Type B pancreatic cell (in vitro differentiated cells): ENCODE data around the gene COQ8B. TPM values are rescaled to one million over a fixed set of nuclear protein-coding genes. Genes with fewer than 3 reads are reported as not detected.

Experiments used
- DNase-seq: peaks from one replicate; pipeline ENCODE4 v3.0.0; 2021; ENCODE audit warnings: mixed read lengths; ENCODE audit not compliant: unreplicated experiment; ENCODE audit errors: extremely low spot score
- H3K27ac Mint-ChIP-seq: 2 replicates; pipeline ENCODE4 v1.8.0; 2021; ENCODE audit warnings: mild to moderate bottlenecking, mixed read lengths
- H3K27me3 Mint-ChIP-seq: 2 replicates; pipeline ENCODE4 v1.8.0; 2021; ENCODE audit warnings: mixed read lengths
- H3K36me3 Mint-ChIP-seq: 2 replicates; pipeline ENCODE4 v1.8.0; 2021; ENCODE audit warnings: mixed read lengths
- H3K4me1 Mint-ChIP-seq: one replicate; pipeline ENCODE4 v1.8.0; 2021; ENCODE audit warnings: mixed read lengths; ENCODE audit not compliant: unreplicated experiment
- H3K4me3 Mint-ChIP-seq: 2 replicates; pipeline ENCODE4 v1.8.0; 2021; ENCODE audit warnings: mild to moderate bottlenecking, mixed read lengths
- H3K9me3 Mint-ChIP-seq: 2 replicates; pipeline ENCODE4 v1.8.0; 2021; ENCODE audit warnings: mixed read lengths
- CTCF ChIP-seq: fragments of 200-600 bp; sonication (generic); conservative IDR thresholded peaks from 2 replicates; pipeline ENCODE4 v1.5.0; 2021; ENCODE audit warnings: antibody characterized with exemption, mild to moderate bottlenecking
- total RNA-seq: library from RNA; stranded (reverse); gene quantifications from 2 replicates; pipeline ENCODE4 v1.2.1, GENCODE V29; 2021; ENCODE audit warnings: low replicate concordance

The COQ8B gene
- total RNA-seq, 1 donor from 2014 or later, result 48.4 TPM

GRCh38 chr19:40703029-40703755 lies 13.5 kb downstream of the COQ8B start:
- Mint-ChIP-seq H3K36me3 (peaks cover 21% of the 10 kb centered on the region), H3K27ac (peak overlapping the region; percentile 69), H3K4me3 (no peak overlapping the region), H3K4me1 (peaks cover 7% of the 10 kb centered on the region), H3K9me3 (no peaks in the 10 kb centered on the region), H3K27me3 (no peaks in the 10 kb centered on the region)
- no peak for TF ChIP-seq CTCF
- no peak for DNase-seq

- DNase-seq, result no peak
- Mint-ChIP-seq H3K9me3 (no peaks in the 10 kb centered on the region), H3K27ac (peak overlapping the region; percentile 69), H3K4me3 (no peak overlapping the region), H3K4me1 (peaks cover 7% of the 10 kb centered on the region), H3K27me3 (no peaks in the 10 kb centered on the region), H3K36me3 (peaks cover 21% of the 10 kb centered on the region)
- TF ChIP-seq CTCF, result peak; percentile 51
Observed at GRCh38 chr19:40702337-40703012, 14.2 kb downstream of the COQ8B start.

GRCh38 chr19:40701758-40702157 lies 14.9 kb downstream of the COQ8B start:
- Mint-ChIP-seq H3K27me3 (no peaks in the 10 kb centered on the region), H3K9me3 (no peaks in the 10 kb centered on the region), H3K4me3 (no peak overlapping the region), H3K36me3 (peaks cover 17% of the 10 kb centered on the region), H3K4me1 (peaks cover 7% of the 10 kb centered on the region), H3K27ac (no peak overlapping the region)
- DNase-seq, result no peak
- no peak for TF ChIP-seq CTCF

- H3K4me3 Mint-ChIP-seq, result no peak overlapping the region
- no peak overlapping the region for H3K27ac Mint-ChIP-seq
- no peak for DNase-seq
- peaks cover 17% of the 10 kb centered on the region for H3K36me3 Mint-ChIP-seq
- H3K9me3 Mint-ChIP-seq, result no peaks in the 10 kb centered on the region
- H3K4me1 Mint-ChIP-seq, result peaks cover 7% of the 10 kb centered on the region
- TF ChIP-seq CTCF, result no peak
- no peaks in the 10 kb centered on the region for H3K27me3 Mint-ChIP-seq
Observed at GRCh38 chr19:40700083-40700482, 16.6 kb downstream of the COQ8B start.

- no peak overlapping the region for H3K4me3 Mint-ChIP-seq
- no peak for DNase-seq
- H3K27ac Mint-ChIP-seq, result no peak overlapping the region
- H3K27me3 Mint-ChIP-seq, result no peaks in the 10 kb centered on the region
- no peaks in the 10 kb centered on the region for H3K4me1 Mint-ChIP-seq
- H3K9me3 Mint-ChIP-seq, result no peaks in the 10 kb centered on the region
- H3K36me3 Mint-ChIP-seq, result peaks cover 6% of the 10 kb centered on the region
- no peak for TF ChIP-seq CTCF
Observed at GRCh38 chr19:40697007-40697406, 19.7 kb downstream of the COQ8B start.
